Heart right ventricle (tissue), 16 donors: ENCODE data around the gene EFCC1. TPM values are rescaled to one million over a fixed set of nuclear protein-coding genes. Genes with fewer than 3 reads are reported as not detected.
A peak's percentile ranks its signal among the peaks of the same experiment; 100 is the strongest.

ENCODE experiments used
- ATAC-seq, 8 donors: fragments of 200-7000 bp; cut with Tn5 transposase; one replicate each; pipeline ENCODE4 v1.9.1; 2020; ENCODE audit warnings: mild to moderate bottlenecking in 8 of 8, moderate library complexity in 8 of 8, moderate number of reproducible peaks in 1 of 8
- DNase-seq, 2 donors: peaks; one replicate each; pipeline ENCODE4 v3.0.0-alpha.2; 2020
- H3K27ac ChIP-seq, 10 donors: fragments of 200-600 bp; sonication (generic) in 2 of 10; one replicate each; pipeline versions ENCODE4 v1.5.0 to v1.8.0; 2020 to 2022; ENCODE audit warnings: mild to moderate bottlenecking in 3 of 10
- H3K27me3 ChIP-seq, 7 donors: fragments of 200-600 bp; one replicate each; pipeline ENCODE4 v1.8.0; 2021 to 2022; ENCODE audit warnings: mild to moderate bottlenecking in 2 of 7
- H3K36me3 ChIP-seq, 9 donors: fragments of 200-600 bp; sonication (generic) in 1 of 9; one replicate each; pipeline versions ENCODE4 v1.5.0 to v1.8.0; 2020 to 2022; ENCODE audit warnings: mild to moderate bottlenecking in 2 of 9
- H3K4me1 ChIP-seq, 9 donors: fragments of 200-600 bp; sonication (generic) in 1 of 9; one replicate each; pipeline versions ENCODE4 v1.5.0 to v1.8.0; 2020 to 2022; ENCODE audit warnings: mild to moderate bottlenecking in 4 of 9
- H3K4me3 ChIP-seq, 10 donors: fragments of 200-600 bp; sonication (generic) in 2 of 10; one replicate each; pipeline versions ENCODE4 v1.5.0 to v1.8.0; 2020 to 2022; ENCODE audit warnings: mild to moderate bottlenecking in 7 of 10, moderate library complexity in 2 of 10
- H3K9me3 ChIP-seq, 11 donors: fragments of 200-600 bp in 10 of 11; sonication (generic) in 2 of 11; one replicate each; pipeline versions ENCODE4 v1.5.0 to v1.8.0; 2013 to 2022; ENCODE audit warnings: mild to moderate bottlenecking in 2 of 11, control low read depth in 1 of 11, moderate library complexity in 1 of 11
- WGBS, 2 donors: extraction: QIAGEN DNeasy Blood & Tissue Kit; methylation state at CpG; one replicate each; pipeline ENCODE4 v1.1.7; 2013; ENCODE audit warnings: inconsistent platforms in 1 of 2; 5-methylcytosine and 5-hydroxymethylcytosine counted together
- intact Hi-C, 10 donors: fragments of 100-400 bp; cut with DNase I; formaldehyde crosslinking; loops; one replicate each; pipeline versions ENCODE4 v1.11.1 to v1.14.2; 2022
- polyA plus RNA-seq, 2 donors: library from polyadenylated mRNA; stranded (reverse); fragments of 200-250 nt; gene quantifications; one replicate each; pipeline ENCODE4 v1.2.3, GENCODE V29; 2013
- total RNA-seq, 10 donors: library from RNA; stranded (reverse); fragmentation: NEBNext Ultra II Directional in 3 of 10; extraction: Animal tissue kit (Norgen Biotek cat#: 25700) in 3 of 10; gene quantifications; one replicate each; pipeline versions ENCODE4 v1.2.1 to v1.2.4, GENCODE V29; 2021 to 2023
- TF ChIP-seq, protein P1 (sequence below), 9 donors: fragments of 200-600 bp; sonication (generic) in 2 of 9; IDR thresholded peaks; one replicate each; pipeline versions ENCODE4 v1.5.0 to v1.8.0; 2021 to 2022; ENCODE audit warnings: antibody characterized with exemption in 9 of 9, mild to moderate bottlenecking in 5 of 9, moderate library complexity in 1 of 9
- donor health status: Arrhythmogenic right ventricular cardiomyopathy.
- donor health status: ischemic (EF 13 %, LVEDD 7.1; RV severe dilation, severe dysfunction).
- donor health status: healthy with polysubstance abuse.
- donor health status: DM: no; HTN: yes; CAD: no.
- donor health status: DM: no; HTN: no; CAD: no.
- donor health status: ischemic (EF 25% LVEDD 6.9; RV normal size, moderate dysfunction).
- donor health status: ischemic (EF 25% LVEDD 5.7; RV mildly dilated, moderate dysfunction).
- donor health status: healthy.
- donor health status: DM: yes; HTN: yes; CAD: no.
- donor health status: Ischemic cardiomyopathy.
- donor health status: ischemic (EF 35%, LVEDD 5.7; RV mildly dilated, moderate dysfunction).
- donor health status: nonischemic (EF 11% LVEDD 7.7; RV severe dilation, severe dysfunction).
- donor health status: DM: yes; HTN: yes; CAD: no.
- donor health status: PGD.
- donor health status: ischemic (EF 29% LVEDD 5.4; RV normal size, mild dysfunction).
- donor health status: nonischemic (EF 23%, LVEDD 6.1; RV moderate dilation, normal function).

The EFCC1 gene
- total and polyA plus RNA-seq, 12 donors, result 1.0 to 3.3 (median 2.1) TPM

- H3K27ac ChIP-seq, result no peak overlapping the region
- intact Hi-C loops, result loop anchor here in 2 of 10 donors (10.0 kb wide), 2 partner anchors 58 to 188 kb away; partner anchors contain the start of gene COPG1 (in 1 of the 2)
Measured at GRCh38 chr3:129056451-129057173, 55.5 kb downstream of the EFCC1 start.

DNA sequence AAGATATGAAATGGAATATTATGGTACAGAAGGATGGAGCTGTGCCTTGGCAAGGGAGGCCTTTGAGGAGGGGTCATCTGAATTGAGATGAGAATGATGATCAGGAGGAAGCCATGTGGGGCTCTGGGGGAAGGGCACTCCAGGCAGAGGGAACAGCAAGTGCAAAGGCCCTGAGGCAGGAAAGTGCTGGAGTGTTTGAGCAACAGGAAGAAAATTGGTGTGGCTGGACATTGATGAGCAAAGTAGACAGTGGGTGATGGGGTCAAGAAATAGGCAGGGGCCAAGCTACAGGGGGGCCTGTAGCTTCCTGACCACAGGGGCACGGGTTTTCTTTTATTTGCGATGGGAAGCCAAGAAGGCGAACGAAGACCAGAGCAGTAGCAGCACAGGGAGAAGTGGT, 56.1 kb downstream of the EFCC1 start:
- 87 to 93% methylated on average over 4 of the region's 4 CpGs for WGBS, 2 donors
- no peaks in the 10 kb centered on the region for H3K36me3 ChIP-seq

More at GRCh38 chr3:129056451-129057173, 55.5 kb downstream of the EFCC1 start:
- TF ChIP-seq, protein P1, sequence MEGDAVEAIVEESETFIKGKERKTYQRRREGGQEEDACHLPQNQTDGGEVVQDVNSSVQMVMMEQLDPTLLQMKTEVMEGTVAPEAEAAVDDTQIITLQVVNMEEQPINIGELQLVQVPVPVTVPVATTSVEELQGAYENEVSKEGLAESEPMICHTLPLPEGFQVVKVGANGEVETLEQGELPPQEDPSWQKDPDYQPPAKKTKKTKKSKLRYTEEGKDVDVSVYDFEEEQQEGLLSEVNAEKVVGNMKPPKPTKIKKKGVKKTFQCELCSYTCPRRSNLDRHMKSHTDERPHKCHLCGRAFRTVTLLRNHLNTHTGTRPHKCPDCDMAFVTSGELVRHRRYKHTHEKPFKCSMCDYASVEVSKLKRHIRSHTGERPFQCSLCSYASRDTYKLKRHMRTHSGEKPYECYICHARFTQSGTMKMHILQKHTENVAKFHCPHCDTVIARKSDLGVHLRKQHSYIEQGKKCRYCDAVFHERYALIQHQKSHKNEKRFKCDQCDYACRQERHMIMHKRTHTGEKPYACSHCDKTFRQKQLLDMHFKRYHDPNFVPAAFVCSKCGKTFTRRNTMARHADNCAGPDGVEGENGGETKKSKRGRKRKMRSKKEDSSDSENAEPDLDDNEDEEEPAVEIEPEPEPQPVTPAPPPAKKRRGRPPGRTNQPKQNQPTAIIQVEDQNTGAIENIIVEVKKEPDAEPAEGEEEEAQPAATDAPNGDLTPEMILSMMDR (IDR thresholded peaks at IDR 0.05), result no peak
- no peaks in the 10 kb centered on the region for H3K36me3 ChIP-seq
- no peak overlapping the region for H3K4me3 ChIP-seq
- no peaks in the 10 kb centered on the region for H3K27me3 ChIP-seq
- no peaks in the 10 kb centered on the region for H3K9me3 ChIP-seq
- 68 to 71% methylated on average over 9 of the region's 9 CpGs for WGBS, 2 donors
- H3K4me1 ChIP-seq, result peaks cover 10 to 47% (median 18%) of the 10 kb centered on the region in 9 donors
- ATAC-seq (no peak), DNase-seq (no peak)

DNA sequence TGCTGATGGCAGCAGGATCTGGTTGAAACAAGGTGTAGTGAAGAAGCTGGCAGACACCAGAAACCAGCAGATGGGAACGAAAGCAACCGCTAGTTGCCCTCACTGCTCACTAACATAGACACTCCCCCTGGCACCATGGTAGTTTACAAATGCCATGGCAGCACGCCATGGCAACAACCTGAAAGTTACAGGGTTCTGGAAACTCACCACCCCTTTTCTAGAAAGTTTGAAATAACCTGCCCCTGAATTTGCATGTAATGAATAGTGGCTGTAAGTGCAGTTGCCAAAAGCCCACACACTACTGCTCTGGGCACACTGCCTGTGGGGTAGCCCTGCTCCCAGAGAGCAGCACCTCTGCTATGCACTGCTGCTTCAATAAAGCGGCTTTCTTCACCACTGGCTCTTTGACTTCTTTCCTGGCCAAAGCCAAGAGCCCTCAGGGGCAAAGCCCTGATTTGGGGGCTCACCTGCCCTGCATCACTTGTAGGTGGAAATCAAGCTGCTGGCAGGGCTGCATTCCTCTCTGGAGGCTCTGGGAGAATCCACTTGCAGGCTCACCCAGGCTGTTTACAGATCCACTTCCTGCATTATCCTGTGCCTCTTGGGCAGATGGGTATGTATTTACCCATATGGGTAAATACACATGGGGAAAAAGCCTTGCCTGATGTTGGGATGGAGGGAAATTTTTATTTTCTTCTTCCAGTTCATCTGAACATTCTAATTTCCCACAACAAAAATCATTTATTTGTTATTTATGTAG, 57.5 kb downstream of the EFCC1 start:
- DNase-seq (no peak), ATAC-seq (peak in 1 of 8 donors; percentile 28)
- H3K4me1 ChIP-seq, result peaks cover 0 to 30% (median 5%) of the 10 kb centered on the region in 9 donors
- TF ChIP-seq, protein P1 (IDR thresholded peaks at IDR 0.05), result peak in 1 of 9 donors; percentile 5
- no peak overlapping the region for H3K27ac ChIP-seq
- 65 to 73% methylated on average over 4 of the region's 4 CpGs for WGBS, 2 donors
- intact Hi-C loops, result loop anchor here in 2 of 10 donors (10.0 kb wide), 2 partner anchors 56 to 186 kb away; partner anchors contain the start of gene COPG1 (in 1 of the 2)
- H3K27me3 ChIP-seq, result no peaks in the 10 kb centered on the region
- H3K9me3 ChIP-seq, result no peaks in the 10 kb centered on the region
- H3K36me3 ChIP-seq, result no peaks in the 10 kb centered on the region
- H3K4me3 ChIP-seq, result no peak overlapping the region

More for the DNA sequence above, 56.1 kb downstream of the EFCC1 start:
- TF ChIP-seq, protein P1 (IDR thresholded peaks at IDR 0.05), result no peak
- H3K4me3 ChIP-seq, result no peak overlapping the region
- H3K9me3 ChIP-seq, result no peaks in the 10 kb centered on the region
- H3K27ac ChIP-seq, result no peak overlapping the region
- intact Hi-C loops, result loop anchor here in 2 of 10 donors (10.0 kb wide), 2 partner anchors 58 to 188 kb away; partner anchors contain the start of gene COPG1 (in 1 of the 2)
- H3K4me1 ChIP-seq, result peaks cover 7 to 41% (median 16%) of the 10 kb centered on the region in 9 donors
- ATAC-seq, result no peak
- H3K27me3 ChIP-seq, result no peaks in the 10 kb centered on the region
- no peak for DNase-seq

DNA sequence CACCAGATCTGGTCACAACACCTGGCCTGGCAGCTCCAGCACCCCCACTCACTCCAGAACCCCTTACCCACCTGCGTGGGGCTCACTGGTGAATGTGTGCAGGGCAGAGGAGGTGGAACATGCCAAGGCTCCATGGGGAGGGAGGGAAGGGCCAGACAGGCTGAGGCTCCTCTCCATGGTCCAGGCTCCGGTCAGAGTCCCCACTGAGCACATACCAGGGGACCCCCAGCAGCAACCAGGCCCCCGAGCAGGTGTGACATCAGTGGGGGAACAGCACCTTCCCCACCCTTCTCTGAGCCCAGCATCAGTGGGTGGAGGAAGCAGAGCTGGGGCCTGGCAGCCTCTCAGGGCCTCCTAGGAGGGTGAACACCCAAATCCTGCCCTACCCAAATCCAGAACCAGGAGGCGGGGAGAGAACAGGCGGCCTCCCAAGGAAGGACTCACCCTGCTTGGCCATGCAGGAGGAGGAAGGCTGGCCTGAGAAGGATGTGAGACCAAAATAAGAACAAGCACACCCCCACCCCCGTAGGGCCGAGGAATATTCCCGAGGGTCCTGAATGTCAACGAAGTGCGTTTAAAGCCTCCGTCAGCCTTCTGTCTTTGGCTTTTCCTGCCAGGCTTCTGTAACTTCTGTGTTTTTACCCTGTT, 58.3 kb downstream of the EFCC1 start:
- H3K27ac ChIP-seq, result peak overlapping the region in 2 of 10 donors; percentile 19 to 21
- peaks cover 0 to 26% (median 3%) of the 10 kb centered on the region in 9 donors for H3K4me1 ChIP-seq
- H3K4me3 ChIP-seq, result no peak overlapping the region
- WGBS, 2 donors, result 70 to 75% methylated on average over 11 of the region's 11 CpGs
- DNase-seq, result peak in 1 of 2 donors; percentile 27
- ATAC-seq, result peak in 6 of 8 donors; percentile 9 to 65 (median 38)
- intact Hi-C loops, result loop anchor here in 2 of 10 donors (10.0 kb wide), 2 partner anchors 55 to 185 kb away; partner anchors contain the start of gene COPG1 (in 1 of the 2)
- no peaks in the 10 kb centered on the region for H3K36me3 ChIP-seq
- H3K9me3 ChIP-seq, result no peaks in the 10 kb centered on the region
- no peaks in the 10 kb centered on the region for H3K27me3 ChIP-seq
- TF ChIP-seq, protein P1 (IDR thresholded peaks at IDR 0.05), result no peak
